Heart left ventricle (tissue), 16 donors: ENCODE results near the gene SGSM2. TPM values are rescaled to one million over a fixed set of nuclear protein-coding genes. Genes with fewer than 3 reads are reported as not detected.

ENCODE experiments used
- ATAC-seq, 4 donors: fragments of 200-7000 bp; cut with Tn5 transposase; one replicate each; pipeline ENCODE4 v1.9.1; 2020 to 2022; ENCODE audit warnings: moderate library complexity in 4 of 4, mild to moderate bottlenecking in 3 of 4, moderate number of reproducible peaks in 1 of 4
- DNase-seq, 5 donors: peaks; one replicate each; pipeline ENCODE4 v3.0.0-alpha.2; 2020
- H3K27ac ChIP-seq, 12 donors: fragments of 200-600 bp; sonication (generic) in 4 of 12; one replicate each; pipeline versions ENCODE4 v1.5.0 to v1.8.0; 2016 to 2022; ENCODE audit warnings: mild to moderate bottlenecking in 2 of 12
- H3K27me3 ChIP-seq, 9 donors: fragments of 200-600 bp; sonication (generic) in 2 of 9; one replicate each; pipeline versions ENCODE4 v1.5.1 to v1.8.0; 2016 to 2022; ENCODE audit warnings: mild to moderate bottlenecking in 3 of 9
- H3K36me3 ChIP-seq, 9 donors: fragments of 200-600 bp; sonication (generic) in 2 of 9; one replicate each; pipeline versions ENCODE4 v1.5.0 to v1.8.0; 2018 to 2022; ENCODE audit warnings: mild to moderate bottlenecking in 2 of 9
- H3K4me1 ChIP-seq, 12 donors: fragments of 200-600 bp; sonication (generic) in 4 of 12; one replicate each; pipeline versions ENCODE4 v1.5.0 to v1.8.0; 2016 to 2022; ENCODE audit warnings: mild to moderate bottlenecking in 3 of 12
- H3K4me3 ChIP-seq, 12 donors: fragments of 200-600 bp; sonication (generic) in 4 of 12; one replicate each; pipeline versions ENCODE4 v1.5.0 to v1.8.0; 2017 to 2022; ENCODE audit warnings: mild to moderate bottlenecking in 9 of 12, moderate library complexity in 4 of 12
- H3K9me3 ChIP-seq, 12 donors: fragments of 200-600 bp; sonication (generic) in 4 of 12; one replicate each; pipeline versions ENCODE4 v1.5.0 to v1.8.0; 2016 to 2022; ENCODE audit warnings: mild to moderate bottlenecking in 1 of 12
- POLR2A ChIP-seq, 2 donors: fragments of 450-650 bp; IDR thresholded peaks; one replicate each; pipeline ENCODE4 v1.6.1; 2017; ENCODE audit warnings: antibody characterized with exemption in 2 of 2, mild to moderate bottlenecking in 2 of 2, moderate library complexity in 2 of 2
- WGBS, 4 donors: extraction: QIAGEN DNeasy Blood & Tissue Kit in 2 of 4; methylation state at CpG; one replicate each; pipeline versions ENCODE4 v1.1.5 to v1.1.7; 2013 to 2018; 5-methylcytosine and 5-hydroxymethylcytosine counted together
- intact Hi-C, 10 donors: fragments of 100-400 bp; cut with DNase I; formaldehyde crosslinking; loops; one replicate each; pipeline versions ENCODE4 v1.11.1 to v1.14.2; 2022
- polyA plus RNA-seq, 2 donors: library from polyadenylated mRNA; stranded (reverse); fragments of 200-250 nt; gene quantifications; one replicate each; pipeline ENCODE4 v1.2.3, GENCODE V29; 2013
- total RNA-seq, 9 donors: library from RNA; depleted of rRNA in 2 of 9; stranded (reverse); fragments of >200 nt in 2 of 9; fragmentation: NEBNext Ultra II Directional in 3 of 9; extraction: Animal tissue kit (Norgen Biotek cat#: 25700) in 3 of 9; gene quantifications; one replicate each; pipeline versions ENCODE4 v1.1.0 to v1.2.4, GENCODE V29; 2016 to 2023
- TF ChIP-seq, protein P1 (sequence below), 12 donors: fragments of 200-600 bp; sonication (generic) in 4 of 12; IDR thresholded peaks; one replicate each; pipeline versions ENCODE4 v1.5.0 to v1.8.0; 2018 to 2022; ENCODE audit warnings: antibody characterized with exemption in 12 of 12, mild to moderate bottlenecking in 5 of 12
- donor health status: ischemic (EF 13 %, LVEDD 7.1; RV severe dilation, severe dysfunction).
- donor health status: healthy with polysubstance abuse.
- donor health status: DM: no; HTN: yes; CAD: no.
- donor health status: DM: no; HTN: no; CAD: no.
- donor health status: ischemic (EF 25% LVEDD 6.9; RV normal size, moderate dysfunction).
- donor health status: ischemic (EF 25% LVEDD 5.7; RV mildly dilated, moderate dysfunction).
- donor health status: healthy.
- donor health status: DM: yes; HTN: yes; CAD: no.
- donor health status: ischemic (EF 35%, LVEDD 5.7; RV mildly dilated, moderate dysfunction).
- donor health status: nonischemic (EF 11% LVEDD 7.7; RV severe dilation, severe dysfunction).
- donor health status: DM: yes; HTN: yes; CAD: no.
- donor health status: PGD.
- donor health status: ischemic (EF 29% LVEDD 5.4; RV normal size, mild dysfunction).
- donor health status: nonischemic (EF 23%, LVEDD 6.1; RV moderate dilation, normal function).

The SGSM2 gene
- total and polyA plus RNA-seq, 11 donors: 17.0 to 35.1 (median 22.3) TPM

DNA sequence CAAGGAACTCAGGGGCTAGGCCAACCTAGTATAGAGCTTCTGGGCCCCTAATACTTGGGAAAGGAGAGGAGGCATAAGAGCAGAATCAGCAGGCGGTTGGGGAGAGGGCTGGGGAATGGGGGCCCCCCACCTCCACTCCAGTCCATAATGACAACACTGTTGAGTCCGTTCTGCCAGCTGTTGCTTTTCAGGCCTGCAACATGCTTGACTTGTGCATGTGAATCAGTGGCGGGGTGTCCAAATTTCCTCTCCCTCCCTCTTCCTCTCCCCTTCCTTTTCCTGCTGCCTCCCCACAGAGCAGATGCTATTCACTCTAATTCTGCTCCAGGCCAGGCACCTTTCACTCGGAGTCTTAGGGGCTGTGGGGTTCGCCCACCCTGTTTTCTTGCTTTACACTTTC, 31.7 kb downstream of the SGSM2 start:
- intact Hi-C loops: no loop called here
- DNase-seq: no peak
- Histone ChIP-seq H3K9me3 (no peaks in the 10 kb centered on the region), H3K27ac (no peak overlapping the region), H3K4me1 (peaks cover under 1 to 41% (median 21%) of the 10 kb centered on the region in 12 donors), H3K4me3 (no peak overlapping the region), H3K36me3 (peaks cover 0 to 62% (median 30%) of the 10 kb centered on the region in 9 donors), H3K27me3 (no peaks in the 10 kb centered on the region)
- 63 to 73% (median 69%) methylated on average over 5 of the region's 5 CpGs for WGBS, 4 donors
- no peak for ATAC-seq
- TF ChIP-seq POLR2A (IDR thresholded peaks at IDR 0.05): no peak
- TF ChIP-seq, protein P1, sequence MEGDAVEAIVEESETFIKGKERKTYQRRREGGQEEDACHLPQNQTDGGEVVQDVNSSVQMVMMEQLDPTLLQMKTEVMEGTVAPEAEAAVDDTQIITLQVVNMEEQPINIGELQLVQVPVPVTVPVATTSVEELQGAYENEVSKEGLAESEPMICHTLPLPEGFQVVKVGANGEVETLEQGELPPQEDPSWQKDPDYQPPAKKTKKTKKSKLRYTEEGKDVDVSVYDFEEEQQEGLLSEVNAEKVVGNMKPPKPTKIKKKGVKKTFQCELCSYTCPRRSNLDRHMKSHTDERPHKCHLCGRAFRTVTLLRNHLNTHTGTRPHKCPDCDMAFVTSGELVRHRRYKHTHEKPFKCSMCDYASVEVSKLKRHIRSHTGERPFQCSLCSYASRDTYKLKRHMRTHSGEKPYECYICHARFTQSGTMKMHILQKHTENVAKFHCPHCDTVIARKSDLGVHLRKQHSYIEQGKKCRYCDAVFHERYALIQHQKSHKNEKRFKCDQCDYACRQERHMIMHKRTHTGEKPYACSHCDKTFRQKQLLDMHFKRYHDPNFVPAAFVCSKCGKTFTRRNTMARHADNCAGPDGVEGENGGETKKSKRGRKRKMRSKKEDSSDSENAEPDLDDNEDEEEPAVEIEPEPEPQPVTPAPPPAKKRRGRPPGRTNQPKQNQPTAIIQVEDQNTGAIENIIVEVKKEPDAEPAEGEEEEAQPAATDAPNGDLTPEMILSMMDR (IDR thresholded peaks at IDR 0.05): no peak

GRCh38 chr17:2369551-2370210, 32.4 kb downstream of the SGSM2 start:
- ATAC-seq (peak in 2 of 4 donors; percentile 4 to 12), DNase-seq (no peak)
- H3K27me3 ChIP-seq: no peaks in the 10 kb centered on the region
- no peak overlapping the region for H3K27ac ChIP-seq
- TF ChIP-seq POLR2A (IDR thresholded peaks at IDR 0.05): no peak
- TF ChIP-seq, protein P1 (IDR thresholded peaks at IDR 0.05): peak in 1 of 12 donors; percentile 9
- peaks cover 0 to 56% (median 34%) of the 10 kb centered on the region in 9 donors for H3K36me3 ChIP-seq
- no peak overlapping the region for H3K4me3 ChIP-seq
- H3K4me1 ChIP-seq: peaks cover 0 to 34% (median 16%) of the 10 kb centered on the region in 12 donors
- H3K9me3 ChIP-seq: no peaks in the 10 kb centered on the region
- intact Hi-C loops: no loop called here
- WGBS, 4 donors: 56 to 72% (median 65%) methylated on average over 17 to 20 of the region's 20 CpGs

- Histone ChIP-seq H3K36me3 (peaks cover 0 to 56% (median 34%) of the 10 kb centered on the region in 9 donors), H3K27me3 (no peaks in the 10 kb centered on the region), H3K27ac (no peak overlapping the region), H3K9me3 (no peaks in the 10 kb centered on the region), H3K4me1 (peaks cover 0 to 29% (median 15%) of the 10 kb centered on the region in 12 donors), H3K4me3 (no peak overlapping the region)
- DNase-seq (peak in 1 of 5 donors; percentile 55), ATAC-seq (no peak)
- TF ChIP-seq, protein P1 (IDR thresholded peaks at IDR 0.05): no peak
- no peak for TF ChIP-seq POLR2A (IDR thresholded peaks at IDR 0.05)
- intact Hi-C loops: no loop called here
- WGBS, 4 donors: 88 to 92% (median 89%) methylated on average over 9 to 11 of the region's 11 CpGs
Measured at GRCh38 chr17:2370211-2370589, 32.9 kb downstream of the SGSM2 start.

DNA sequence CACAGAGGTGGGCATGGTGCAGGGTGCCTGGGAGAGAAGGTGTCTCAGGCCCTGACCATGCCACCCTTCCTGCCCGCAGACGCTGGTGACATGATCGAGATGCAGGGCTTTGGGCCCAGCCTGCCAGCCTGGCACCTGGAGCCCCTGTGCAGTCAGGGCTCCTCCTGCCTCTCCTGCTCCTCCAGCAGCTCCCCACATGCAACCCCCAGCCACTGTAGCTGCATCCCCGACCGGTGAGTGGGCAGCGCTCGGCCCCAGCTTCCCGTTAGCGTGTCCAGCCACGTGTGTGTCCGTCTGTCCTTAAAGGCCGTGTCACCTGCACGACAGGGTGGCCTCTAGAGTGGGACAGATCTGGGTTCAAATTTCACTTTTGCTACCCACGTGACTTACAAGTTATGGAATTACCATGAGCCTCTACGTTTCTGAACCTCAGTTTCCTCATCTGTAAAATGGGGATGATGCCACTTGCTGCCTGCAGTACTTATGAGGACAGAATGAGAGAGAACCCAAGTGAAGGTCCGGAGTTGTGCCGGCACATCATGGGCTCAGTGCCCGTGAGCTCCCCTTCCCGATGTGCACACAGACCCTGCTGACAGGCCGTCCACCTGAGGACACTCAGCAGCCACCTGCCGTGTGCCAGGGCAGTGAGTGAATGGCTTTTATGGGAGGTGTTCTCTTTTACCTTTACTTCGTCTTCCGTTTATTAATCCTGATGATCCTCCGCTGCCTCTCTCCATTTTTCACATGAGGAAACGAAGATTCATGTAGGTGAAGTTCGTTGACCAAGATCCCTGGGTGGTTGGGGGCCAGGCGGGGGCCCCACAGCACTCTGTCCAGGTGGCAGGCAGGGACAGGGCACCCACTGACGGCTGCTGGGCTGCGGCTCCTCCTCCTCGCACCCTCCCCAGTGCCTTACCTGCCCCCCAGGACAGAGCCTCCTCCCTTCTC, 34.2 kb downstream of the SGSM2 start:
- H3K36me3 ChIP-seq: peaks cover 0 to 60% (median 43%) of the 10 kb centered on the region in 9 donors
- no peak for DNase-seq

More for the DNA sequence above, 34.2 kb downstream of the SGSM2 start:
- Histone ChIP-seq H3K4me3 (no peak overlapping the region), H3K27me3 (no peaks in the 10 kb centered on the region), H3K4me1 (peaks cover 0 to 29% (median 15%) of the 10 kb centered on the region in 12 donors), H3K27ac (no peak overlapping the region), H3K9me3 (no peaks in the 10 kb centered on the region)
- intact Hi-C loops: no loop called here
- no peak for TF ChIP-seq POLR2A (IDR thresholded peaks at IDR 0.05)
- TF ChIP-seq, protein P1 (IDR thresholded peaks at IDR 0.05): no peak
- 95 to 97% (median 96%) methylated on average over 26 to 30 of the region's 30 CpGs for WGBS, 4 donors
- no peak for ATAC-seq
